ENCODE data around the gene ELAC2. TPM values are rescaled to one million over a fixed set of nuclear protein-coding genes. Genes with fewer than 3 reads are reported as not detected.
A peak's percentile ranks its signal among the peaks of the same experiment; 100 is the strongest.

The ELAC2 gene
- total RNA-seq, 2 donors from 2014 or later: 46.7 to 47.5 TPM

- ATAC-seq (peak; percentile 73), DNase-seq (no peak)
- intact Hi-C loops (cut with DNase I): no loop called here
These were observed 44.3 kb downstream of the ELAC2 start for GRCh38 chr17:12973496-12974004.

- intact Hi-C loops (cut with DNase I): no loop called here
- no peak for ATAC-seq
- no peak for DNase-seq
These were observed 49.9 kb downstream of the ELAC2 start for GRCh38 chr17:12967962-12968361.

- no peak for ATAC-seq
- intact Hi-C loops (cut with DNase I): no loop called here
- no peak for DNase-seq
These were observed 51.4 kb downstream of the ELAC2 start for GRCh38 chr17:12966413-12966812.

- no peak for DNase-seq
- intact Hi-C loops (cut with DNase I): no loop called here
These were observed 51.8 kb downstream of the ELAC2 start for GRCh38 chr17:12965988-12966387.

GRCh38 chr17:12964840-12965239 is 53.0 kb downstream of the ELAC2 start:
- ATAC-seq (no peak), DNase-seq (no peak)
- intact Hi-C loops (cut with DNase I): no loop called here

More at GRCh38 chr17:12965988-12966387, 51.8 kb downstream of the ELAC2 start:
- no peak for ATAC-seq

GRCh38 chr17:12964162-12964561 is 53.7 kb downstream of the ELAC2 start:
- ATAC-seq: no peak
- DNase-seq: no peak
- intact Hi-C loops (cut with DNase I): no loop called here

- intact Hi-C loops (cut with DNase I): no loop called here
- ATAC-seq: no peak
- no peak for DNase-seq
These were observed 54.3 kb downstream of the ELAC2 start for GRCh38 chr17:12963505-12963904.

GRCh38 chr17:12961655-12962054 is 56.2 kb downstream of the ELAC2 start:
- DNase-seq: no peak
- intact Hi-C loops (cut with DNase I): no loop called here
- no peak for ATAC-seq

- intact Hi-C loops (cut with DNase I): no loop called here
- DNase-seq (no peak), ATAC-seq (no peak)
These were observed 58.4 kb downstream of the ELAC2 start for GRCh38 chr17:12959441-12959840.

GRCh38 chr17:12958786-12959185 is 59.0 kb downstream of the ELAC2 start:
- no peak for DNase-seq
- intact Hi-C loops (cut with DNase I): no loop called here
- no peak for ATAC-seq

- intact Hi-C loops (cut with DNase I): no loop called here
- DNase-seq (no peak), ATAC-seq (no peak)
These were observed 62.3 kb downstream of the ELAC2 start for GRCh38 chr17:12955521-12955920.

- DNase-seq: no peak
- ATAC-seq: no peak
- intact Hi-C loops (cut with DNase I): no loop called here
These were observed 64.7 kb downstream of the ELAC2 start for GRCh38 chr17:12953156-12953555.

- no peak for ATAC-seq
- intact Hi-C loops (cut with DNase I): no loop called here
- DNase-seq: no peak
These were observed 65.8 kb downstream of the ELAC2 start for GRCh38 chr17:12952012-12952411.

- intact Hi-C loops (cut with DNase I): no loop called here
- DNase-seq (no peak), ATAC-seq (no peak)
These were observed 70.8 kb downstream of the ELAC2 start for GRCh38 chr17:12947047-12947446.

Other genes with a start within 250 kb of the ELAC2 start
- 10 to 100 TPM in 1 of 2 donors, 1 to 10 TPM in 1; 7.7 to 10.8 TPM for gene ARHGAP44, start 228.5 kb downstream of the ELAC2 start, total RNA-seq